Upper lobe of right lung (tissue), 1 donor: Measurements from ENCODE around the gene AMBP. TPM values are rescaled to one million over a fixed set of nuclear protein-coding genes. Genes with fewer than 3 reads are reported as not detected.

ENCODE experiments used
- ATAC-seq: fragments of 200-7000 bp; cut with Tn5 transposase; one replicate; pipeline ENCODE4 v1.9.1; 2020; ENCODE audit warnings: mild to moderate bottlenecking, moderate library complexity
- DNase-seq: peaks from one replicate; pipeline ENCODE4 v3.0.0-alpha.2; 2020
- H3K27ac ChIP-seq: fragments of 200-600 bp; one replicate; pipeline ENCODE4 v1.8.0; 2022
- H3K27me3 ChIP-seq: fragments of 200-600 bp; one replicate; pipeline ENCODE4 v1.8.0; 2022; ENCODE audit warnings: mild to moderate bottlenecking
- H3K36me3 ChIP-seq: fragments of 200-600 bp; one replicate; pipeline ENCODE4 v1.8.0; 2022
- H3K4me1 ChIP-seq: fragments of 200-600 bp; one replicate; pipeline ENCODE4 v1.8.0; 2022
- H3K4me3 ChIP-seq: fragments of 200-600 bp; one replicate; pipeline ENCODE4 v1.8.0; 2022; ENCODE audit warnings: mild to moderate bottlenecking
- H3K9me3 ChIP-seq: fragments of 200-600 bp; one replicate; pipeline ENCODE4 v1.8.0; 2022
- intact Hi-C: fragments of 100-400 bp; cut with DNase I; formaldehyde crosslinking; loops from one replicate; pipeline ENCODE4 v1.11.0; 2022
- total RNA-seq: library from RNA; stranded (reverse); fragmentation: NEBNext Ultra II Directional; extraction: Animal tissue kit (Norgen Biotek cat#: 25700); gene quantifications from one replicate; pipeline ENCODE4 v1.2.1, GENCODE V29; 2021
- TF ChIP-seq, protein P1 (sequence below): fragments of 200-600 bp; IDR thresholded peaks from one replicate; pipeline ENCODE4 v1.8.0; 2022; ENCODE audit warnings: antibody characterized with exemption
- donor health status: DM: no; HTN: yes; CAD: no; lungs with severe emphysema.

The AMBP gene
- total RNA-seq, 1 donor from 2014 or later = 0.67 TPM

DNA sequence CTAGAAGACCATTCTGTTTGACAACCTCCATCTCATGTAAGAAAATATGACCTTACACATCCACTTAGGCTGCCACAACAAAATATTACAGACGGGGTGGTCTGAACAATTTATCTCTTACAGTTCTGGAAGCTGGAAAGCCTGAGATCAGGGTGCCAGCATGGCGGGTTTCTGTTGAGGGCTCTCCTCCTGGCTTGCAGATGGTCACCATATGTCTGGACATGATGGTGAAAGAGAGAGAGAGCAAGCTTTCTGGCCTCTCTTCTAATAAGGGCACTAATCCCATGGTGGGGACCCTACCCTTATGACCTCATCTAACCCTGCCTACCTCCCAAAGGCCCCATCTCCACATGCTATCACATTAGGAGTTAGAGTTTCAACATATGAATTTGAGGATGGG, 66.0 kb downstream of the AMBP start:
- Histone ChIP-seq H3K9me3 (no peaks in the 10 kb centered on the region), H3K27me3 (no peaks in the 10 kb centered on the region), H3K36me3 (no peaks in the 10 kb centered on the region), H3K27ac (no peak overlapping the region), H3K4me3 (no peak overlapping the region), H3K4me1 (no peaks in the 10 kb centered on the region)
- DNase-seq (no peak), ATAC-seq (no peak)
- TF ChIP-seq, protein P1, sequence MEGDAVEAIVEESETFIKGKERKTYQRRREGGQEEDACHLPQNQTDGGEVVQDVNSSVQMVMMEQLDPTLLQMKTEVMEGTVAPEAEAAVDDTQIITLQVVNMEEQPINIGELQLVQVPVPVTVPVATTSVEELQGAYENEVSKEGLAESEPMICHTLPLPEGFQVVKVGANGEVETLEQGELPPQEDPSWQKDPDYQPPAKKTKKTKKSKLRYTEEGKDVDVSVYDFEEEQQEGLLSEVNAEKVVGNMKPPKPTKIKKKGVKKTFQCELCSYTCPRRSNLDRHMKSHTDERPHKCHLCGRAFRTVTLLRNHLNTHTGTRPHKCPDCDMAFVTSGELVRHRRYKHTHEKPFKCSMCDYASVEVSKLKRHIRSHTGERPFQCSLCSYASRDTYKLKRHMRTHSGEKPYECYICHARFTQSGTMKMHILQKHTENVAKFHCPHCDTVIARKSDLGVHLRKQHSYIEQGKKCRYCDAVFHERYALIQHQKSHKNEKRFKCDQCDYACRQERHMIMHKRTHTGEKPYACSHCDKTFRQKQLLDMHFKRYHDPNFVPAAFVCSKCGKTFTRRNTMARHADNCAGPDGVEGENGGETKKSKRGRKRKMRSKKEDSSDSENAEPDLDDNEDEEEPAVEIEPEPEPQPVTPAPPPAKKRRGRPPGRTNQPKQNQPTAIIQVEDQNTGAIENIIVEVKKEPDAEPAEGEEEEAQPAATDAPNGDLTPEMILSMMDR = no peak
- intact Hi-C loops = no loop called here

DNA sequence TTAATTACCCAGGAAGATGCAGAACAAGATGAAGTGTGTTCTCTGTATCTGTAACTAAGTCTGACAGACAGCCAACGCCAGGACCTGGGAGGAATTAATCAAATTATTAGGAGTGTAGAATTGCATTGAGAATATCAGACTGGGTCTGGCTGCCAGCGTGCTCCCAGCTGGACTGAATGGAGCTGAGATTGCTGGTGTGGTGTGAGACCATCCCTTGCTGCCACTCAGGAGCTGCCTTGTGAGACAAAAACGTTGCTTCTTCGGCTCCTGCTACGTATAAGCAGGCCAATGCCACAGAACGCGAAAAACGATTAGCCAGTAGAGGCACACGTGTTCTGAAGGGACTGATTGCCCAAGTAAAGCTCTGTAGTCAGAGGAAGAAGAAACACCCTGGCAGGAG, 66.8 kb downstream of the AMBP start:
- no peaks in the 10 kb centered on the region for H3K27me3 ChIP-seq
- no peak for DNase-seq
- ATAC-seq = no peak
- no peaks in the 10 kb centered on the region for H3K36me3 ChIP-seq
- no peak overlapping the region for H3K4me3 ChIP-seq
- TF ChIP-seq, protein P1 = no peak
- intact Hi-C loops = no loop called here
- H3K4me1 ChIP-seq = no peaks in the 10 kb centered on the region
- no peak overlapping the region for H3K27ac ChIP-seq
- no peaks in the 10 kb centered on the region for H3K9me3 ChIP-seq

Other genes starting within 250 kb of the AMBP start
- 9.8 TPM for gene ZNF618, start 202.0 kb downstream of the AMBP start, total RNA-seq
- 6.2 TPM for gene KIF12, start 21.0 kb upstream of the AMBP start, total RNA-seq
- gene COL27A1, start 77.2 kb upstream of the AMBP start, total RNA-seq = 13.7 TPM
- gene ORM1, start 244.8 kb upstream of the AMBP start, total RNA-seq = 5.2 TPM